Stimulated activated effector memory CD8-positive, alpha-beta T cell treated with anti-CD3 and anti-CD28 coated beads, Interleukin-12 subunit alpha, Interleukin-12 subunit beta, amount 100 ng/mL, for 72 hours (primary cell): ENCODE results near the gene CPEB4.

Experiments
- ATAC-seq: fragments of 150-1000 bp; cut with Tn5 transposase; 2 replicates; pipeline ENCODE4 v1.10.0; 2021
- DNase-seq, 2 donors: peaks; one replicate each; pipeline ENCODE4 v3.0.0; 2021 to 2022; ENCODE audit warnings: low spot score in 2 of 2
- H3K27ac Mint-ChIP-seq: one replicate; pipeline ENCODE4 v1.8.0; 2022; ENCODE audit warnings: mild to moderate bottlenecking, mixed read lengths
- H3K36me3 Mint-ChIP-seq: one replicate; pipeline ENCODE4 v1.8.0; 2022; ENCODE audit warnings: mild to moderate bottlenecking, mixed read lengths
- H3K4me1 Mint-ChIP-seq: one replicate; pipeline ENCODE4 v1.8.0; 2022; ENCODE audit warnings: mixed read lengths
- H3K4me3 Mint-ChIP-seq: one replicate; pipeline ENCODE4 v1.8.0; 2022; ENCODE audit warnings: mild to moderate bottlenecking, mixed read lengths
- H3K9me3 Mint-ChIP-seq: one replicate; pipeline ENCODE4 v1.8.0; 2022; ENCODE audit warnings: mixed read lengths

The CPEB4 gene

DNA sequence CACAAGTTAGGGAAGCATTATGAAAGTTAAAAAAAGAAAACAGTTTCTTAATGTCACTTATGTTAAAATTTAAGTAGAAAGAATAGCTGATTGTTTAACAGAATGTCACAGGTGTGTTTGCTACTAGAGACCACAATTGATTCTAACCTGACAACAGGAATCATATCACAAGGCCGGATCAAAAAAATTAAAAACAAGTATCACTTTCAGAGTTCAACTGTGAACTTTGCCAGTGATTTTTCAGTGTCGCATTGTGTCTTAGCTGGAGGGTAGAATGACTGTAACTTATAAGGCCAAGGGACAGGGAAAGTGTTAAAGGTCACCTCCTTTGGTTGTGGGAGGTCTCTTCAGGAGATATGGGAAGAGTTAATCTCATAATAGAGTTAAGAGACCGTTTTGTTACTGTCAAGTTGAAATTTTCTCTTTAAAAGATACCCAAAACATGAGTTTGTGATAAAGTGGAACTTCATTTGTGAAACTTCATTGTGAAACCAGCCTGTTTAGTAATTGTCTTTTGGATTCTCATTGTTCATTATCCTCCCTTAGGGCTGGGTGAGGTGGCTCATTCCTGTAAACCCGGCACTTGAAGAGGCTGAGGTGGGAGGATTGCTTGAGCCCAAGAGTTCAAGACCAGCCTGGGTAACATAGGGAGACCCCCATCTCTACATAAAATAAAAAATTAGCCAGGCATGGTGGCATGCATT is 40.9 kb downstream of the CPEB4 start:
- Mint-ChIP-seq H3K27ac (no peak overlapping the region), H3K36me3 (no peaks in the 10 kb centered on the region), H3K9me3 (no peaks in the 10 kb centered on the region), H3K4me1 (peaks cover 7% of the 10 kb centered on the region), H3K4me3 (no peak overlapping the region)
- DNase-seq (no peak), ATAC-seq (no peak)

- no peak overlapping the region for H3K27ac Mint-ChIP-seq
- H3K36me3 Mint-ChIP-seq: peaks cover 5% of the 10 kb centered on the region
- ATAC-seq (no peak), DNase-seq (no peak)
- no peak overlapping the region for H3K4me3 Mint-ChIP-seq
- peaks cover under 1% of the 10 kb centered on the region for H3K4me1 Mint-ChIP-seq
- H3K9me3 Mint-ChIP-seq: no peaks in the 10 kb centered on the region
These were observed 44.6 kb downstream of the CPEB4 start for GRCh38 chr5:173932695-173933139.

- H3K4me3 Mint-ChIP-seq: no peak overlapping the region
- ATAC-seq: no peak
- peaks cover 6% of the 10 kb centered on the region for H3K4me1 Mint-ChIP-seq
- no peak overlapping the region for H3K27ac Mint-ChIP-seq
- no peak for DNase-seq
- H3K9me3 Mint-ChIP-seq: no peaks in the 10 kb centered on the region
- H3K36me3 Mint-ChIP-seq: peaks cover 10% of the 10 kb centered on the region
These were observed 45.8 kb downstream of the CPEB4 start for GRCh38 chr5:173933901-173934300.

DNA sequence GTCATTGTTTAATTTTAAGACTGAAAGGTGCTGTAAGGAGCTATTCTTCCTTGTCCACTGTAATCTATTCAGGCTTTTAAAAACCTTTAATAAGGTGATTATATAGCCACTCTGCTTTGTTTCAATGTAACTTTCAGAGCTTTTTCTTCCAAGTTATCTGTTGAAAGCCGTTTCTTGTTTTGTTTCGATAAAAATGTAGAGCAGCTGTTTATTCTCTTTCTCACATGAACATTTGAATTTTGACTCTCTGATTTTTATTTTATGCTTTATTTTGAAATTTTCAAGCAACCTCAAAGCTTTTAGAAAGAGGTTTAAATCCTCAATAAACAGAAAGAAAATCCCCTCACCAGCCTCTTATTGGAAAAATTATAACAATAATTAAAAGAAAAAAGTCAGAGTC is 47.2 kb downstream of the CPEB4 start:
- no peak for DNase-seq
- H3K9me3 Mint-ChIP-seq: no peaks in the 10 kb centered on the region

GRCh38 chr5:173940269-173940668 is 52.1 kb downstream of the CPEB4 start:
- ATAC-seq (no peak), DNase-seq (no peak)
- Mint-ChIP-seq H3K4me3 (no peak overlapping the region), H3K27ac (no peak overlapping the region), H3K9me3 (no peaks in the 10 kb centered on the region), H3K4me1 (peaks cover 6% of the 10 kb centered on the region), H3K36me3 (peaks cover 10% of the 10 kb centered on the region)

More for the DNA sequence above, 47.2 kb downstream of the CPEB4 start:
- H3K4me1 Mint-ChIP-seq: peaks cover 6% of the 10 kb centered on the region
- no peak overlapping the region for H3K4me3 Mint-ChIP-seq
- no peak overlapping the region for H3K27ac Mint-ChIP-seq
- peaks cover 10% of the 10 kb centered on the region for H3K36me3 Mint-ChIP-seq
- no peak for ATAC-seq

DNA sequence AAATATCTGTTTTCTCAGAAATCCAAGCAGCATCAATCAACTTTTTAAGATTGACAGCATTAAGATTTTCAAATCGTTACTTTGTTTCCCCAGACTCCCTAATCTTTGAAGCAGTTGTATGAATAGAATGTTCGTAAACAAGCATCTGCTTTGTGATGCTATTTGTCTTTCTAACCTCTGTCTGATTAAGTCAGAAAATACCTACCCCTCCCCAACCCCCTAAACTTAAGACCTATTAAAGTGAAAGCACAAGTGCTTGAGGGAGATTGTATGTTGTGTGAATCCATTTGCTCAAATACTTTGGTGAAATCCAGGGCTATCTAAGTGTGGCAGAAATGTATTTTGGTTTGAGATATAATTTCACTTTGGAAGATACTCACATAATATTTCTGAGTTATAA is 53.0 kb downstream of the CPEB4 start:
- H3K27ac Mint-ChIP-seq: no peak overlapping the region

GRCh38 chr5:173941758-173942401 is 53.7 kb downstream of the CPEB4 start:
- no peak overlapping the region for H3K27ac Mint-ChIP-seq

More for the DNA sequence above, 53.0 kb downstream of the CPEB4 start:
- peaks cover 6% of the 10 kb centered on the region for H3K4me1 Mint-ChIP-seq
- DNase-seq (no peak), ATAC-seq (no peak)
- no peaks in the 10 kb centered on the region for H3K9me3 Mint-ChIP-seq
- peaks cover 10% of the 10 kb centered on the region for H3K36me3 Mint-ChIP-seq
- H3K4me3 Mint-ChIP-seq: no peak overlapping the region

GRCh38 chr5:173944511-173944910 is 56.4 kb downstream of the CPEB4 start:
- Mint-ChIP-seq H3K4me1 (no peaks in the 10 kb centered on the region), H3K36me3 (peaks cover 7% of the 10 kb centered on the region), H3K4me3 (no peak overlapping the region), H3K9me3 (no peaks in the 10 kb centered on the region), H3K27ac (no peak overlapping the region)
- ATAC-seq: no peak
- no peak for DNase-seq

More at GRCh38 chr5:173941758-173942401, 53.7 kb downstream of the CPEB4 start:
- H3K4me3 Mint-ChIP-seq: no peak overlapping the region
- ATAC-seq: no peak
- peaks cover 10% of the 10 kb centered on the region for H3K36me3 Mint-ChIP-seq
- no peak for DNase-seq
- peaks cover 6% of the 10 kb centered on the region for H3K4me1 Mint-ChIP-seq
- no peaks in the 10 kb centered on the region for H3K9me3 Mint-ChIP-seq

GRCh38 chr5:173945160-173945559 is 57.0 kb downstream of the CPEB4 start:
- Mint-ChIP-seq H3K9me3 (no peaks in the 10 kb centered on the region), H3K36me3 (peaks cover 13% of the 10 kb centered on the region)
- DNase-seq: no peak

GRCh38 chr5:173946323-173946722 is 58.2 kb downstream of the CPEB4 start:
- no peak for DNase-seq
- peaks cover 23% of the 10 kb centered on the region for H3K36me3 Mint-ChIP-seq

More at GRCh38 chr5:173945160-173945559, 57.0 kb downstream of the CPEB4 start:
- Mint-ChIP-seq H3K4me1 (no peaks in the 10 kb centered on the region), H3K4me3 (no peak overlapping the region), H3K27ac (no peak overlapping the region)
- ATAC-seq: no peak

DNA sequence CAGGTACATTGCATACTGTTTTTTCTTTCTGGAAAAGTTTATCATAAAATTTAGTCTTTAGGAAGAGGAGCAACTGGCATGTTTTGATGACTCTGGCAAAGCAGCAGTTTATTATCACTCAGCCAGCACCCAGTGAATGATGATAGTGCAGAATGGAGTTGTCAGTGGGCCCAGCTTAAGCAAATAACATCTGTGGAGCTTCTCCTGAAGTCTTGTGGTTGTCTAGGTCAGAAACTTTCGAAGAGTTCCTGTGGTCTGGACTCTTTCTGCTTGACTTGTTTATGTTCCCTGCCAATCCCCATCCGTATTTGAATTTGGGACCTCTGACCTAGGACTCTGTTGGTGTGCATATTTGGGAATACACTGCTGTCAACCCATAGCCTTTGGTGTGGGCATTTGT is 62.7 kb downstream of the CPEB4 start:
- peaks cover 67% of the 10 kb centered on the region for H3K36me3 Mint-ChIP-seq
- H3K4me1 Mint-ChIP-seq: no peaks in the 10 kb centered on the region
- H3K9me3 Mint-ChIP-seq: no peaks in the 10 kb centered on the region
- DNase-seq: no peak
- H3K27ac Mint-ChIP-seq: no peak overlapping the region
- no peak overlapping the region for H3K4me3 Mint-ChIP-seq
- ATAC-seq: no peak

More at GRCh38 chr5:173946323-173946722, 58.2 kb downstream of the CPEB4 start:
- H3K4me1 Mint-ChIP-seq: no peaks in the 10 kb centered on the region
- ATAC-seq: no peak
- H3K27ac Mint-ChIP-seq: no peak overlapping the region
- no peak overlapping the region for H3K4me3 Mint-ChIP-seq
- no peaks in the 10 kb centered on the region for H3K9me3 Mint-ChIP-seq

DNA sequence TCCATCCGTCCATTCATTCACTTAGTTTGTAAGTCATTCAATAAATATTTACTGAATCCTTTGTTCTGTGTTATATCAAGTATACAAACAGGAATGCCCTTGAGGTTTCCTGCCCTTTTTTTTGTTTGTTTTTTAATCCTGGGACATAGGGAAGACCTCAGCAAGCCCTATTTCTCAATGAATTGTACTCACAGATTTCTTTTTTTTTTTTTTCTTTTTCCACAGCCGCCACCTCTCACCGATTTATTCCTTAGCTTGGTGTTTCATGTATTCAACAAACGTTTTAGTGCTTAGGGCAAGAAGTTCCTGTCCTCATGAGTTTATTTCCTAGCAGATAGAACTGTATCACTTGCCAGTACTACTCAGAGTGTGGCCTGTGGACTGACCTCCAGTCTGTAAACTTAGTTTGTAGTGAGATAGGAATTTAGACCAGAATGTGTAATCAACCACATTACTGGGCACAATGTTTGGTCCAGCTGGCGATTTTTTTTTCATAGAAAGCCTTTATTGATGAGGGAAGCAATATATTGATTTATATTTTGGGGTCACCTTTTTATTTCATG is 65.5 kb downstream of the CPEB4 start:
- Mint-ChIP-seq H3K36me3 (peaks cover 79% of the 10 kb centered on the region), H3K4me1 (no peaks in the 10 kb centered on the region), H3K4me3 (no peak overlapping the region), H3K27ac (no peak overlapping the region), H3K9me3 (no peaks in the 10 kb centered on the region)
- no peak for DNase-seq
- no peak for ATAC-seq

DNA sequence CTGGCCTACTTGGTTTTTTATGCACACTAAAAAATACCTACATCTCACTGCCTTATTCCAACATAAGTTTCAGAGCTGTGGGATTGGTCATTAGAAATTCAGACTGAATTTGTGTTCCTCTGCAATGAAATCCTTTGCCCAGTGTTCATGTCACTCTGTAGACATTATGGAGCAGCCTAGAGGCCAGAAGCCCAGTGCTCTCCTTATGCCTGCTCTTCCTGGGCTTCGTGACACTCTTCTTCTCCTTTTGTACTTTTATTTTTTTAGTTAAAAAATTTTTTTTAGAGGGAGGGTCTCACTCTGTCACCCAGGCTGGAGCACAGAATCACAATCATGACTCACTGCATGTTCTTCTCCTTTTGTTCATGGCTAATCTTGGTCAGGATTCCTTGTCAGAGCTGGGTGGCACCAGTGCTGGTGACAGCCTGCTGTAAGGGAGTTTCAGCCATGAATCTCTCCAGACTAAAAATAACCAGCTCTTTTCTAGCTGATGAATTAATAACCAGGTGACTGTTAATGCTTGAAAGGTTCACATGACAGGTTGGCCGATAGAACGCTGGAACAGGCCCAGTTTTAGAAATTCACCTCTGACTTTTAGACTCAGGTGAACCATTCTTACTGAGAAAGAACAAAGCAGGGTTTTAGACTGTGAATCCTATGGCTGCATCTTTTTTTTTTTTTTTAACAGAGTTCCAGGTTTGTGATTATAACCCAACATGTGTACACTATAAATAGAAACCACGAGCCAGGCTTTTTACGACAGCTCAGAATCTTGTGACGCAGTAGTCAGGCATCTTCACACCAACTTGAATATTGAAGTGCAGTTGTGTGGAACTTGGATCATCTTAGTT is 66.7 kb downstream of the CPEB4 start:
- DNase-seq: no peak

DNA sequence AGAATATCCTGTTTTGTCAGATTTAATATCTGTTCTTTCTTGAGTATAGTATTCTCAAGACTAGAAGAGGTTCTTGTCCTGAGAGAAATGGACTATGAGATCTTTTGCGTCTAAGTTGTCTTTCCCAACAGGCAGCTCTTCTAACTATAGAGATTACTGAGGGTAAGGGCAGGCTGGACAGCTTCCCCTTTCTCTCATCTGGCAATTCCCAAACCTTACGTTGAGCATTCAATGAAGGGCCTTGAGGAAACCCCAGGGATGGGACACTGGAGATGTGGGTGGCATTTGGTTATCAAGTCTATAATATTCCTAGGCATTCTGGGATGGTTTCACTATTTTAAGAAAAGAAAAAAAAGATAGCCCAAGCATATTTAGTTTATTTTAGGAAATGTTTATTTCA is 72.8 kb downstream of the CPEB4 start:
- peak overlapping the region; percentile 37 for H3K27ac Mint-ChIP-seq
- no peaks in the 10 kb centered on the region for H3K4me1 Mint-ChIP-seq
- no peak overlapping the region for H3K4me3 Mint-ChIP-seq
- H3K36me3 Mint-ChIP-seq: peaks cover 10% of the 10 kb centered on the region
- DNase-seq: no peak
- no peak for ATAC-seq
- H3K9me3 Mint-ChIP-seq: no peaks in the 10 kb centered on the region

More for the DNA sequence above, 66.7 kb downstream of the CPEB4 start:
- Mint-ChIP-seq H3K4me1 (no peaks in the 10 kb centered on the region), H3K4me3 (no peak overlapping the region), H3K27ac (no peak overlapping the region), H3K36me3 (peaks cover 68% of the 10 kb centered on the region), H3K9me3 (no peaks in the 10 kb centered on the region)
- no peak for ATAC-seq

DNA sequence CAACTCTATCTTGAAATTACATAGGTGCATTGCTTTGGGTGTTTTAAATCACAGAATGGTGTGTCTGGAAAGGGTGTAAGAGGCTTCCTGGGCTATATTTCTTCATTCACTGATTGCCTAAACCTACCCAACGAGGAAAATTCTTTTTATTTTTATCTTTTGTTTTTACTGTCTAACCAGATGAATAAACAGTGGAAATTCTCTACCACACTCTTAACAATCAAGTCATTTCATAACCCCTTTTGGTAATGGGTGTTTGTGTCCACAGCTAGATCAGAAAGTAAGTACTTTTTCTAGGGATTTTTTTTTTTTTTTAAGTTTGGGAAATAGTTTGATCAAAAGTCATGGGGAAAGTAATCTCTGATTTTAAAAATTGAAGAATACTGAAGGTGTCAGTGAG is 73.3 kb downstream of the CPEB4 start:
- no peaks in the 10 kb centered on the region for H3K4me1 Mint-ChIP-seq
- no peak overlapping the region for H3K4me3 Mint-ChIP-seq
- no peaks in the 10 kb centered on the region for H3K9me3 Mint-ChIP-seq
- peaks cover 6% of the 10 kb centered on the region for H3K36me3 Mint-ChIP-seq
- peak overlapping the region; percentile 37 for H3K27ac Mint-ChIP-seq
- DNase-seq: no peak
- ATAC-seq: no peak
